Measurements from ENCODE around the gene C6orf141.

- no peak for TF ChIP-seq ZFP3 (CRISPR knock-in tag; IDR thresholded peaks at IDR 0.05)
- no peak for TF ChIP-seq CREB5 (CRISPR knock-in tag; IDR thresholded peaks at IDR 0.05; ENCODE audit: low read depth)
- no peak for TF ChIP-seq PATZ1 (CRISPR knock-in tag; IDR thresholded peaks at IDR 0.05; ENCODE audit: borderline replicate concordance)
- no peak for TF ChIP-seq ZNF8 (CRISPR knock-in tag; IDR thresholded peaks at IDR 0.05)
- TF ChIP-seq CSDC2 (CRISPR knock-in tag; IDR thresholded peaks at IDR 0.05): no peak
- no peak for TF ChIP-seq POU6F1 (CRISPR knock-in tag; IDR thresholded peaks at IDR 0.05; ENCODE audit: borderline replicate concordance, low read depth)
- no peak for TF ChIP-seq ISL1 (CRISPR knock-in tag; IDR thresholded peaks at IDR 0.05)
- no peak for TF ChIP-seq ZFP30 (CRISPR knock-in tag; IDR thresholded peaks at IDR 0.05)
- no peak for TF ChIP-seq ARNTL (CRISPR knock-in tag; IDR thresholded peaks at IDR 0.05; ENCODE audit: borderline replicate concordance, low read depth)
- no peak for TF ChIP-seq TOX (CRISPR knock-in tag; IDR thresholded peaks at IDR 0.05; ENCODE audit: borderline replicate concordance)
- no peak for TF ChIP-seq ZC3H10 (CRISPR knock-in tag; IDR thresholded peaks at IDR 0.05)
- TF ChIP-seq OSR1 (CRISPR knock-in tag; IDR thresholded peaks at IDR 0.05): no peak
- TF ChIP-seq ZNF70 (CRISPR knock-in tag; IDR thresholded peaks at IDR 0.05): no peak
- TF ChIP-seq ESRRG (CRISPR knock-in tag; IDR thresholded peaks at IDR 0.05): no peak
These were observed 2.1 kb downstream of the C6orf141 start for GRCh38 chr6:49552596-49552995.
